Nasal cavity respiratory epithelium epithelial cell of viscerocranial mucosa (primary cell): Measurements from ENCODE around the gene CTSF. TPM values are rescaled to one million over a fixed set of nuclear protein-coding genes. Genes with fewer than 3 reads are reported as not detected.

ENCODE experiments used
- total RNA-seq: library from RNA; depleted of rRNA; stranded (reverse); fragments of >200 nt; gene quantifications from 2 replicates; pipeline ENCODE4 v1.2.3, GENCODE V29; 2014

CTSF gene
- 1.4 and 14.9 TPM in 2 replicates for total RNA-seq

DNA sequence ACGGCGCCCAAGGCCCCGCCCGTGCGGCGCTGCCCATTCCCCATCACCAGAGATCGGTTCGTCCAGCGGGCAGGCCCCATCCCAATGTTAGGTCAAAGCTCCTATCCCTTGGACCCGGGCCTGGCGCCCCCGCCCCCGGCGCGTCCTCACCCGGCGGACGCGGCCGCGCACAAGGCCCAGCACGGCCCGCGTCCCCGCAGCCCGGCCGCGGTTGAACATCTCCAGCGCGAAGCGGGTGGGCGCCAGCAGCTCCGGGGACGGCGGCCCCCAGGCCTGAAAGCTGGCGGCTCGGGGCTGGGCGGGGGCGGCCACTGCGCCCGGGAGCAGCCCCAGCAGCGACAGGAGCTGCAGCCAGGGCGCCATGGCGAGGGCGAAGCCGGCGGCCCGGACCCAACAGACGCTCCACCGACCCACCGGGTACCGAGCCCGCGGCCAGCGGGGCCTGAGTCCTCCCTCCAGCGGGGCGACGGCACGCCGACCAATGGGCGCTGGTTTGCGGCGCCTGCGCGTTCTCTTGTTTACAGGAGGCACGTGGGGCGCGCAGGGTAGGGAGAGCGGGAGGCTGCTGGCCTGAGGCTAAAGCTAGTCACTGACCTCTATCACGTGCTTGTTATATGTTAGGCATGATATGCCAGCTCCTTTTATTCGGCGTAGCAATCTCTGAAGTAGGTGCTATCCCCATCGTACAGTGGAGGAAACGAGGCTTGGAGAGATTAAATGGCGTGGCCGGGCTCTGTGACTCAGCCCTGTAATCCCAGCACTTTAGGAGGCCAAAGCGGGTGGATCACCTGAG lies at the start of gene CTSF:
TSS of gene CTSF (minus strand) at position 483 of the 793 bp plus-strand sequence. CDS start at position 363, 120 bp downstream.

DNA sequence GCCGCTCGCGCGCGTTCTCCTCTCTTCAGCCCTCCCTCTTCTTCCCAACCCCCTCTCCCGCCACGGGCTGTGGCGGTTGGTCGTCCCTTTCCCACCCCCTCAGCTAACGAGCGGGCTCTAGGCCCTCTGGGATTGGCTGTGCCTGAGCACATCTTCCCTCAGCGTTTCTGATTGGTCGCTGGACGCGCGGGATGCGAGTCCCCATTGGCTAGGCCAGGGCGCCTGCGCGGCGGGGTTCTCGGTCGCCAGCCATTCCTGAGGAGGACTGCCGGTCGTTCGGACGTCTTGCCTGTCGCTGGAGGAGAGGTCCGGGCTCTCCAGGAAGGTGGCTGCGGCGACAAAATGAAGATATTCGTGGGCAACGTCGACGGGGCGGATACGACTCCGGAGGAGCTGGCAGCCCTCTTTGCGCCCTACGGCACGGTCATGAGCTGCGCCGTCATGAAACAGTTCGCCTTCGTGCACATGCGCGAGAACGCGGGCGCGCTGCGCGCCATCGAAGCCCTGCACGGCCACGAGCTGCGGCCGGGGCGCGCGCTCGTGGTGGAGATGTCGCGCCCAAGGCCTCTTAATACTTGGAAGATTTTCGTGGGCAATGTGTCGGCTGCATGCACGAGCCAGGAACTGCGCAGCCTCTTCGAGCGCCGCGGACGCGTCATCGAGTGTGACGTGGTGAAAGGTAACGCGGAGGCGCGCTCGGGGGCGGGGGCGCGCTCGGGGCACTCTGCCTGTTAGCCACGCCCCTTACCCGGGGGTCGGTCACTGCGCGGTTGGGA lies 48.2 kb upstream of the CTSF start, which contains the start of gene RBM14:
TSS of gene RBM14 (plus strand) at position 252 of the 776 bp plus-strand sequence. CDS start at position 343, 91 bp downstream.

DNA sequence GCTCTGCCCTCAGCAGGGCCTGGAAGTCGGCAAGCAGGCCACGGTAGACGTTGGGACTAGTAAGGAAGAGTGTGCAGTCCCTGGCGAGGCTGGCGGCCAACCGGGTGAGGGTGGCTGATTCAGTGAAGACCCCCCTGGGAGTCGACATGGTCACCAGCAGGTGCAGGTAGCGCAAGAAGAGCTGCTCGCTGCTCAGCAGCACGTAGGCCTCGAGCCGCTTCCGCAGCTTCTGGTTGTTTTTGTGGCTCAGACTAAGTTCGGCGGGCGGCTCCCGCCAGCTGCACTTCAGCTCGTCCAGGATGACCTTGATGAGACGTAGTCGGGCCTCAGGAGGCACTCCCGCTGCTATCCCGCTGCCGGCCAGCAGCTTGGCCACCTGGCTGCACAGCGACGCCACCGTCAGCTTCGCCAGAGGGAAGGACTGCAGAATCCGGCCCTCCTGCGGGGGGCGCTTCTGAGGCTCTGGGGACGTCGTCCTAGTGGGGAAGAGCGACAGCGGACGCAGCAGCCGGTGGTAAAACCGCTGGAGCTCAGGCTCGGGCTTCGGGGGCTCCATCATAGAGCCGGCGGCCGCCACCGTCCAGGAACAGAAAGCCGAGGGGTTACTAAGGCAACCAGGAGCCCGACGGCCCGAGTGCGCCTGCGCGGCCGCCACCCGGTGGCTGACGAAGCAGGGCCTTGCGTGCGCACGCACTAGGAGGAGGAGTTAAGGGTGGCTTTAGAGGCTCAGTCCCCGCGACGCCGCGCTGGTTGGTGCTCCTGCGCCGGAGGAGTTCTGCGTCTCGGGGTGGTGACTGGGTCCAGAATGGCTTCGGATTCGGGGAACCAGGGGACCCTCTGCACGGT lies 24.3 kb upstream of the CTSF start, which contains the start of the genes CCDC87 and CCS:
TSS of gene CCDC87 (minus strand) at position 607 of the 846 bp plus-strand sequence. CDS start at position 559, 48 bp downstream.
TSS of gene CCS (plus strand) at position 729 of the 846 bp plus-strand sequence. CDS start at position 806, 77 bp downstream.

DNA sequence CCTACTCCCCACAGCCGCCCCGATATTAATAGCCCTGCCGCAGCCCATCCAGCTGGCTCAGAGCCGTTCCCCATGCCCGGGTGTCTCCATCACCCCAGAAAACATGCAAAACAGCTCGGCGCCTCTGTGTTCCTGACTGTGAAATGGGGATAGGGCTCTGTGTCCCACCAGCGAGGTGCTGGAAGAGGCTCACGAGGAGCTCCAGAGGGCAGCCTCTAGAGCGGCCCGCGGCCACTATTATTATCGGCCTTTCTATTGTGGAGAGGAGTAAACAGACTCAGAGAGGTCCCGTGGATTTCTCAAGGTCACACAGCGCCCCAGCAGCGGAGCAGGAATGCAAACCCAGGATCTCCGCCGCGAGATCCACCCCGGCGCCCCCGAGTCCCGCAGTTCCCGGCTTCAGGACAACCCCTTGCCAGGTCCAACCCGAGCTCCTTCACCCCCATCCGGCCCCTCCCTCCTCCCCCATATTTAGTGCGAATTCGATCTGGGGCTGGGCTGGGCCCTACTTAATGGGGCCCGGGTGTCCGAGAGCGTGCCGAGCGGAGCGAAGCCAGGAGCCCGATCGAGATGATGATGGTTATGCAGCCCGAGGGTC lies 21.9 kb downstream of the CTSF start, which contains the start of gene ACTN3:
TSS of gene ACTN3 (plus strand) at position 536 of the 598 bp plus-strand sequence. CDS start at position 571, 35 bp downstream.

DNA sequence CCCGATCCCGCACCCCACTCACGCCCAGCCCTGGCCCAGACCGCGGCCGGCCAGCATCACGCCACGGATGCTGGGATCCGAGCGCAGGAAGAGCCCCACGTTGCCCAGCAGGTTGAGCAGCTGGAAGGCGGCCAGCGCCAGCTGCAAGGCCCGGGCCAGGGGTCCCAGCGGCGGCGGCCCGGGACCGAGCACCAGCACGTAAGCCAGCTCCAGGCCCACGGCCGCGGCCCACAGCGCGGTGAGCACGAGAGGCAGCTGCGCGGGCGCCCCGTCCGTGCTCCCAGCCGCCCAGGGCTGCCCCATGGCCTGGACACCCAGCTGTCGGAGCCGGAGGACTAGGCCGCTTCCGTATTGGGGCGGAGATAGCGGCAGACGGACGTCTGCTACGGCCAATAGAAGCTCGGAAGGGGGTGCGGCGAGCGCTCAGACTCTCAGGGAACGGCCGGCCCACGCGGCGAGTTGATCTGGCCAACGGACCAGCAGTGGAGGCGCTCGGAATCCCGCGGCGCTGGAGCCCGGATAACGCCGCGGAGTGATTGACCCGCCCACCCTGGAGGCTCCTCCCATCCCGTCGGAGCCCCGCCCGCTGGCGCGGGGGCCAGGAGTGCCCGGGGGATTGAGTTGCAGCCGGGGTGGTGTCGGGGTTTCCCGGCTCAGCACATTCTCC lies 22.6 kb downstream of the CTSF start, which contains the start of gene ZDHHC24:
TSS of gene ZDHHC24 (minus strand) at position 348 of the 667 bp plus-strand sequence. CDS start at position 303, 45 bp downstream.

Other genes with a start within 250 kb of the CTSF start
- gene RIN1, start 232.2 kb downstream of the CTSF start, total RNA-seq = 19.5 and 32.3 TPM in 2 replicates
- gene BRMS1, start 223.5 kb downstream of the CTSF start, total RNA-seq = 58.2 and 74.8 TPM in 2 replicates
- 8.5 and 13.7 TPM in 2 replicates for gene B4GAT1, start 221.0 kb downstream of the CTSF start, total RNA-seq
- 3.1 and 6.0 TPM in 2 replicates for gene SLC29A2, start 196.8 kb downstream of the CTSF start, total RNA-seq
- not detected in 2 replicates for gene NPAS4, start 147.6 kb downstream of the CTSF start, total RNA-seq
- gene MRPL11, start 129.8 kb downstream of the CTSF start, total RNA-seq = 24.6 and 34.2 TPM in 2 replicates
- gene PELI3, start 101.7 kb downstream of the CTSF start, total RNA-seq = 9.6 and 14.3 TPM in 2 replicates
- gene DPP3, start 88.2 kb downstream of the CTSF start, total RNA-seq = 62.5 and 70.9 TPM in 2 replicates
- 5.5 and 20.1 TPM in 2 replicates for gene BBS1, start 58.0 kb downstream of the CTSF start, total RNA-seq
- gene ZDHHC24, start 22.6 kb downstream of the CTSF start, total RNA-seq = 7.2 and 11.7 TPM in 2 replicates
- gene ACTN3, start 21.7 kb downstream of the CTSF start, total RNA-seq = under 0.01 TPM in 1 of 2 replicates, not detected in the other
- gene CCDC87, start 24.5 kb upstream of the CTSF start, total RNA-seq = under 0.01 and 0.21 TPM in 2 replicates
- gene CCS, start 24.6 kb upstream of the CTSF start, total RNA-seq = 21.9 and 22.5 TPM in 2 replicates
- 7.9 and 25.5 TPM in 2 replicates for gene RBM14, start 48.0 kb upstream of the CTSF start, total RNA-seq
- 152 and 204 TPM in 2 replicates for gene RBM4, start 70.1 kb upstream of the CTSF start, total RNA-seq
- gene RBM4B, start 109.3 kb upstream of the CTSF start, total RNA-seq = 17.1 and 21.5 TPM in 2 replicates
- gene SPTBN2, start 160.6 kb upstream of the CTSF start, total RNA-seq = 60.5 and 130 TPM in 2 replicates